Vagina (tissue), 2 donors: ENCODE results near the gene CCP110. TPM values are rescaled to one million over a fixed set of nuclear protein-coding genes. Genes with fewer than 3 reads are reported as not detected.
A peak's percentile ranks its signal among the peaks of the same experiment; 100 is the strongest.

ENCODE experiments used
- DNase-seq, 2 donors: peaks; one replicate each; pipeline ENCODE4 v3.0.0-alpha.2; 2017; ENCODE audit errors: extremely low spot score in 2 of 2
- H3K27ac ChIP-seq: fragments of 200-600 bp; sonication (generic); one replicate; pipeline ENCODE4 v1.5.1; 2019
- H3K27me3 ChIP-seq: fragments of 200-600 bp; sonication (generic); one replicate; pipeline ENCODE4 v1.5.1; 2019
- H3K36me3 ChIP-seq, 2 donors: fragments of 200-600 bp; sonication (generic); one replicate each; pipeline ENCODE4 v1.5.1; 2017 to 2019
- H3K4me1 ChIP-seq: fragments of 200-600 bp; sonication (generic); one replicate; pipeline ENCODE4 v1.5.1; 2019
- H3K4me3 ChIP-seq, 2 donors: fragments of 200-600 bp; sonication (generic); 1 replicate in 1 of 2; 2 replicates in 1 of 2; pipeline ENCODE4 v1.5.1; 2016 to 2019
- H3K9me3 ChIP-seq: fragments of 200-600 bp; sonication (generic); one replicate; pipeline ENCODE4 v1.5.1; 2019
- POLR2A ChIP-seq, 2 donors: fragments of 450-650 bp; IDR thresholded peaks; one replicate each; pipeline ENCODE4 v1.6.1; 2017; ENCODE audit warnings: antibody characterized with exemption in 2 of 2, mild to moderate bottlenecking in 2 of 2, moderate library complexity in 2 of 2
- POLR2AphosphoS5 ChIP-seq, 2 donors: sonication (generic); formaldehyde crosslinking; IDR thresholded peaks; one replicate each; pipeline ENCODE4 v1.9.0; 2017; ENCODE audit warnings: antibody characterized with exemption in 2 of 2, mild to moderate bottlenecking in 2 of 2, low read depth in 1 of 2; ENCODE audit not compliant: insufficient read depth in 1 of 2
- intact Hi-C: fragments of 100-400 bp; cut with DNase I; formaldehyde crosslinking; loops from one replicate; pipeline ENCODE4 v1.15.1; 2023
- total RNA-seq: library from RNA; depleted of rRNA; stranded (reverse); fragments of >200 nt; gene quantifications from one replicate; pipeline ENCODE4 v1.2.3, GENCODE V29; 2016
- TF ChIP-seq, protein P1 (sequence below), 3 experiments: fragments of 450-650 bp in 2 of 3; fragments of 200-600 bp in 1 of 3; sonication (generic) in 1 of 3; IDR thresholded peaks; one replicate each; pipeline ENCODE4 v1.5.1; 2017 to 2019; ENCODE audit warnings: antibody characterized with exemption in 3 of 3, mild to moderate bottlenecking in 2 of 3, moderate library complexity in 2 of 3

Gene CCP110
- total RNA-seq, 1 donor from 2014 or later, result 17.7 TPM

DNA sequence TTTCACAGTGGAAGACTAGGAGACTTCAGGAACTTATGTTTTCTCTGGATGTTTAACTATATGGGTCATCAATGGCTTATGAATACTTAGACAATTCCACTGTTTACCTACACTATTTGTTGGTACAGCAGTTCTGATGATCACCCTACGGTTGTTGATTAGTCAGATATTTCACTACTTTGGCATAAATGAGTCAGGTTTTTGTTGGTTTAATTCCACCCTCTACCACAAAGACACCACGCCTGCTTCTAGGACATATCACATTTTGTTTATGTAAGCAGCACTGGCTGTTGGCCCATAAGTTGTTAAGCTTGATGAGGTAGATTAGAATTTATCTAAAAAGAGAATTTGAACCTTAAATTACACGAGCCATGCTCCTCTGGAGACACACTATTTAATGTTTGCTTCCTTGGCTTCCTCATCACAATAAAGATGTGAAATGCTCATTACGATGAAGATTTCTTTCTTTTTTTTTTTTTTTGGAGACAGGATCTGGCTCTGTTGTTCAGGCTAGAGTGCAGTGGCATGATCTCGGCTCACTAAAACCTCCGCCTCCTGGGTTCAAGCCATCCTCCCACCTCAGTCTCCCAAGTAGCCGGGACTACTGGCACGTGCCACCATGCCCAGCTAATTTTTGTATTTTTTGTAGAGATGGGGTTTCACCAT is 6.2 kb upstream of the CCP110 start:
- no peak overlapping the region for H3K27ac ChIP-seq

GRCh38 chr16:19518388-19518787 is 5.4 kb upstream of the CCP110 start:
- Histone ChIP-seq H3K4me3 (no peak overlapping the region), H3K9me3 (no peaks in the 10 kb centered on the region), H3K4me1 (peaks cover 43% of the 10 kb centered on the region), H3K27ac (no peak overlapping the region), H3K36me3 (peaks cover 0 to 30% of the 10 kb centered on the region in 2 donors), H3K27me3 (no peaks in the 10 kb centered on the region)
- no peak for DNase-seq
- intact Hi-C loops, result no loop called here
- TF ChIP-seq POLR2A (IDR thresholded peaks at IDR 0.05), result no peak
- TF ChIP-seq POLR2AphosphoS5 (IDR thresholded peaks at IDR 0.05; ENCODE audit: insufficient read depth in 1 of 2, low read depth in 1 of 2), result no peak
- TF ChIP-seq, protein P1, sequence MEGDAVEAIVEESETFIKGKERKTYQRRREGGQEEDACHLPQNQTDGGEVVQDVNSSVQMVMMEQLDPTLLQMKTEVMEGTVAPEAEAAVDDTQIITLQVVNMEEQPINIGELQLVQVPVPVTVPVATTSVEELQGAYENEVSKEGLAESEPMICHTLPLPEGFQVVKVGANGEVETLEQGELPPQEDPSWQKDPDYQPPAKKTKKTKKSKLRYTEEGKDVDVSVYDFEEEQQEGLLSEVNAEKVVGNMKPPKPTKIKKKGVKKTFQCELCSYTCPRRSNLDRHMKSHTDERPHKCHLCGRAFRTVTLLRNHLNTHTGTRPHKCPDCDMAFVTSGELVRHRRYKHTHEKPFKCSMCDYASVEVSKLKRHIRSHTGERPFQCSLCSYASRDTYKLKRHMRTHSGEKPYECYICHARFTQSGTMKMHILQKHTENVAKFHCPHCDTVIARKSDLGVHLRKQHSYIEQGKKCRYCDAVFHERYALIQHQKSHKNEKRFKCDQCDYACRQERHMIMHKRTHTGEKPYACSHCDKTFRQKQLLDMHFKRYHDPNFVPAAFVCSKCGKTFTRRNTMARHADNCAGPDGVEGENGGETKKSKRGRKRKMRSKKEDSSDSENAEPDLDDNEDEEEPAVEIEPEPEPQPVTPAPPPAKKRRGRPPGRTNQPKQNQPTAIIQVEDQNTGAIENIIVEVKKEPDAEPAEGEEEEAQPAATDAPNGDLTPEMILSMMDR (IDR thresholded peaks at IDR 0.05), result no peak

More for the DNA sequence above, 6.2 kb upstream of the CCP110 start:
- Histone ChIP-seq H3K4me3 (no peak overlapping the region), H3K36me3 (peaks cover 0 to 30% of the 10 kb centered on the region in 2 donors), H3K9me3 (no peaks in the 10 kb centered on the region), H3K4me1 (peaks cover 36% of the 10 kb centered on the region), H3K27me3 (no peaks in the 10 kb centered on the region)
- TF ChIP-seq, protein P1 (IDR thresholded peaks at IDR 0.05), result no peak
- TF ChIP-seq POLR2A (IDR thresholded peaks at IDR 0.05), result no peak
- TF ChIP-seq POLR2AphosphoS5 (IDR thresholded peaks at IDR 0.05; ENCODE audit: insufficient read depth in 1 of 2, low read depth in 1 of 2), result peak in 1 of 2 donors; percentile 49
- DNase-seq, result no peak
- intact Hi-C loops, result no loop called here

GRCh38 chr16:19520861-19521331 is 2.8 kb upstream of the CCP110 start:
- H3K4me1 ChIP-seq, result peaks cover 57% of the 10 kb centered on the region
- H3K27ac ChIP-seq, result peak overlapping the region; percentile 79
- H3K4me3 ChIP-seq, result peak overlapping the region; percentile 78 to 79
- intact Hi-C loops, result no loop called here
- H3K9me3 ChIP-seq, result no peaks in the 10 kb centered on the region
- TF ChIP-seq, protein P1 (IDR thresholded peaks at IDR 0.05), result no peak
- TF ChIP-seq POLR2AphosphoS5 (IDR thresholded peaks at IDR 0.05; ENCODE audit: insufficient read depth in 1 of 2, low read depth in 1 of 2) (no peak), POLR2A (IDR thresholded peaks at IDR 0.05) (no peak)
- H3K27me3 ChIP-seq, result no peaks in the 10 kb centered on the region
- peaks cover 0 to 14% of the 10 kb centered on the region in 2 donors for H3K36me3 ChIP-seq
- no peak for DNase-seq

GRCh38 chr16:19521471-19522396 is 2.0 kb upstream of the CCP110 start, which contains the start of gene GDE1:
Gene GDE1, minus strand, starts transcription at chr16:19522098. Its CDS starts 134 bp downstream, at chr16:19521964.
- Histone ChIP-seq H3K27ac (peak within 1 kb of the TSS; percentile 79), H3K36me3 (peaks cover 0 to 5% of the 10 kb centered on the region in 2 donors), H3K4me1 (peaks cover 57% of the 10 kb centered on the region), H3K9me3 (no peaks in the 10 kb centered on the region), H3K4me3 (peak within 1 kb of the TSS; percentile 78 to 79), H3K27me3 (no peaks in the 10 kb centered on the region)
- TF ChIP-seq, protein P1 (IDR thresholded peaks at IDR 0.05), result no peak
- peak; percentile 83 to 96 for TF ChIP-seq POLR2AphosphoS5 (IDR thresholded peaks at IDR 0.05; ENCODE audit: insufficient read depth in 1 of 2, low read depth in 1 of 2)
- peak in 1 of 2 donors; percentile 91 for TF ChIP-seq POLR2A (IDR thresholded peaks at IDR 0.05)
- DNase-seq, result peak in 1 of 2 donors; percentile 96
- intact Hi-C loops, result no loop called here
